ENCODE data around the gene PTPN5.

GRCh38 chr11:18773104-18773503 is 18.5 kb downstream of the PTPN5 start:
- TF ChIP-seq CTCF (IDR thresholded peaks at IDR 0.05), result no peak
- TF ChIP-seq, protein P1, sequence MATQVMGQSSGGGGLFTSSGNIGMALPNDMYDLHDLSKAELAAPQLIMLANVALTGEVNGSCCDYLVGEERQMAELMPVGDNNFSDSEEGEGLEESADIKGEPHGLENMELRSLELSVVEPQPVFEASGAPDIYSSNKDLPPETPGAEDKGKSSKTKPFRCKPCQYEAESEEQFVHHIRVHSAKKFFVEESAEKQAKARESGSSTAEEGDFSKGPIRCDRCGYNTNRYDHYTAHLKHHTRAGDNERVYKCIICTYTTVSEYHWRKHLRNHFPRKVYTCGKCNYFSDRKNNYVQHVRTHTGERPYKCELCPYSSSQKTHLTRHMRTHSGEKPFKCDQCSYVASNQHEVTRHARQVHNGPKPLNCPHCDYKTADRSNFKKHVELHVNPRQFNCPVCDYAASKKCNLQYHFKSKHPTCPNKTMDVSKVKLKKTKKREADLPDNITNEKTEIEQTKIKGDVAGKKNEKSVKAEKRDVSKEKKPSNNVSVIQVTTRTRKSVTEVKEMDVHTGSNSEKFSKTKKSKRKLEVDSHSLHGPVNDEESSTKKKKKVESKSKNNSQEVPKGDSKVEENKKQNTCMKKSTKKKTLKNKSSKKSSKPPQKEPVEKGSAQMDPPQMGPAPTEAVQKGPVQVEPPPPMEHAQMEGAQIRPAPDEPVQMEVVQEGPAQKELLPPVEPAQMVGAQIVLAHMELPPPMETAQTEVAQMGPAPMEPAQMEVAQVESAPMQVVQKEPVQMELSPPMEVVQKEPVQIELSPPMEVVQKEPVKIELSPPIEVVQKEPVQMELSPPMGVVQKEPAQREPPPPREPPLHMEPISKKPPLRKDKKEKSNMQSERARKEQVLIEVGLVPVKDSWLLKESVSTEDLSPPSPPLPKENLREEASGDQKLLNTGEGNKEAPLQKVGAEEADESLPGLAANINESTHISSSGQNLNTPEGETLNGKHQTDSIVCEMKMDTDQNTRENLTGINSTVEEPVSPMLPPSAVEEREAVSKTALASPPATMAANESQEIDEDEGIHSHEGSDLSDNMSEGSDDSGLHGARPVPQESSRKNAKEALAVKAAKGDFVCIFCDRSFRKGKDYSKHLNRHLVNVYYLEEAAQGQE (IDR thresholded peaks at IDR 0.05; ENCODE audit: insufficient read depth in 1 of 2, low read depth in 2 of 2, low read length in 1 of 2), result no peak
- TF ChIP-seq SIN3A (IDR thresholded peaks at IDR 0.05; ENCODE audit: borderline replicate concordance, insufficient read depth, low read depth, low read length), result no peak
